ENCODE data around the gene NAP1L4.

Gene NAP1L4

DNA sequence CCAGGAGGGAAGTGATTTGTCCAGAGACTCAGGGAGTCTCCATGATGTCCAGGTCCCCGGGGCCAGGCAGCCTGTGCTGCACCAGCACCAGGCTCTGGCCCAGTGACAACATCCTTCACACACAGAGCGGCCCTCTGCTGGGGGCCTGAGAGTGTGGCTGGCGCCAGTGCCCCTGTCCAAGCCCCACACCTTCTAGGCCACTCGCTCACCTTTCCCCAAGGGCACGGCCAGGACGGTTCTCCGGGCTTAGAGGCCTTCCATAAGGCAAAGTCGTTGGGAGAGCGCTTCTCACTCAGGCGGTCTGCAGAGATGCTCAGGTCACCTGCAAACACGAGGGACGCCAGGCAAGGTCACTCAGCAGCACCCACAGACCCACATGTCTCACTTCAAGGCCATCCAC is 27.9 kb upstream of the NAP1L4 start:
- TF ChIP-seq, protein P1, sequence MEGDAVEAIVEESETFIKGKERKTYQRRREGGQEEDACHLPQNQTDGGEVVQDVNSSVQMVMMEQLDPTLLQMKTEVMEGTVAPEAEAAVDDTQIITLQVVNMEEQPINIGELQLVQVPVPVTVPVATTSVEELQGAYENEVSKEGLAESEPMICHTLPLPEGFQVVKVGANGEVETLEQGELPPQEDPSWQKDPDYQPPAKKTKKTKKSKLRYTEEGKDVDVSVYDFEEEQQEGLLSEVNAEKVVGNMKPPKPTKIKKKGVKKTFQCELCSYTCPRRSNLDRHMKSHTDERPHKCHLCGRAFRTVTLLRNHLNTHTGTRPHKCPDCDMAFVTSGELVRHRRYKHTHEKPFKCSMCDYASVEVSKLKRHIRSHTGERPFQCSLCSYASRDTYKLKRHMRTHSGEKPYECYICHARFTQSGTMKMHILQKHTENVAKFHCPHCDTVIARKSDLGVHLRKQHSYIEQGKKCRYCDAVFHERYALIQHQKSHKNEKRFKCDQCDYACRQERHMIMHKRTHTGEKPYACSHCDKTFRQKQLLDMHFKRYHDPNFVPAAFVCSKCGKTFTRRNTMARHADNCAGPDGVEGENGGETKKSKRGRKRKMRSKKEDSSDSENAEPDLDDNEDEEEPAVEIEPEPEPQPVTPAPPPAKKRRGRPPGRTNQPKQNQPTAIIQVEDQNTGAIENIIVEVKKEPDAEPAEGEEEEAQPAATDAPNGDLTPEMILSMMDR (IDR thresholded peaks at IDR 0.05; ENCODE audit: insufficient read depth, low read depth, low read length, missing control alignments): no peak
- DNase-seq (ENCODE audit: low read depth): no peak
- no peak overlapping the region for H3K4me3 ChIP-seq (ENCODE audit: low read depth, low read length)

DNA sequence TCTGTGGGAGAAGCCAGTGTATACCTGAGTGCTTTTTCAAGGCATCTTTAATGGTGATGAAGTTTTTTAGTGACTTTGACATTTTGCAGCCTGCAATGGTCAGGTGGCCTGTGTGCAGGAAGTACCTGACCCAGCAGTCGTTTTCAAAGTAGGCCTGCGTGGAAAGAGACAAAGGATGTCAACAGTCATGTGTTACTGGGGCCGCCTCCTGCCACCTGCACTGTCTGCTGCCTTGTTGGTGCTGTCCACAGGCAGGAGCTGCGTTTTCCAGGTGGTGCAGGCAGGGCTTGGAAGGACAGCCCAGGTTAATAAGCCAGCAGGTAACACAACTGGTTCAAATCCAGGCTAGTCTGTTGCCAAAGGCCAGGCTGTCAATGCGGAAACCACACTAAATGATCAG is 26.5 kb upstream of the NAP1L4 start:
- TF ChIP-seq, protein P1 (IDR thresholded peaks at IDR 0.05; ENCODE audit: insufficient read depth, low read depth, low read length, missing control alignments): no peak
- DNase-seq (ENCODE audit: low read depth): no peak
- no peak overlapping the region for H3K4me3 ChIP-seq (ENCODE audit: low read depth, low read length)

DNA sequence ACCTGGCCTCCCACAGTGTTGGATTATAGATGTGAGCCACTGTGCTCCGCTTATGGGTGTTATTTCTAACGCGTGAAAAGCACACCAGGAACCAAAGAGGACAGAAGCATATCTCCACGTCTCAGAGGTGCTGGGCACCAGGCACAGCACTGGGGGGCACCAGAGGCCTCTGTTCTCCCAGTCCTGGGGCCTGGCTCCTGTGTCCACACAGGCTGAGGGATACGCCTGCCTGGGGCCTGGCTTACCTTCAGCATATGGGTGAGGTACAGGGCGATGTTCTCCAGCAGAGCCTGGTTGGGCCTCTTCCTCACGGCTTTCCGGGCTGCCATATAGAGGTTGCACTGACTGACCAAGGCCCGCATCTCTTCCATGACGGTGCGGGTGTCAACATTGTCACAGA is 24.7 kb upstream of the NAP1L4 start:
- TF ChIP-seq, protein P1 (IDR thresholded peaks at IDR 0.05; ENCODE audit: insufficient read depth, low read depth, low read length, missing control alignments): no peak
- H3K4me3 ChIP-seq (ENCODE audit: low read depth, low read length): no peak overlapping the region
- DNase-seq (ENCODE audit: low read depth): no peak

DNA sequence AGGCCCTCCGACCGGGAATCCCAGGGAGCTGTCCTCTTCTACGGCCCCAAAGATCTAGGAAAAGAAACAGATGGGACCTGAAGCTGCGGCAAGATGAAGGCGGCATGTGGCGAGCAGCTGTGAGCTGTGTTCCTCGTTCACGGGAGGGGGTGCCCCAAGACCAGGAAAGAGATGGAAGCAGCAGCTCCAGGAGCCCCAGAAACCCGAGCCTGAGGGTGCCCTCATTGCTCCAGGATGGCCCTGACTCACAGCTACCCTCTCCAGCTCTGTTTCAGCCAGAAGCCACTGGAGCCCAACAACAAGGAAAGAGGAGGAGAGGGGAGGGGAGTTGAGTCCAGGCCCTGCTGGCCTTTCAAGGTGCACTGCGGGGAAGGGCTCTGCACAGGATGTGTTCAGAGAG is 23.7 kb upstream of the NAP1L4 start:
- TF ChIP-seq, protein P1 (IDR thresholded peaks at IDR 0.05; ENCODE audit: insufficient read depth, low read depth, low read length, missing control alignments): no peak
- no peak for DNase-seq (ENCODE audit: low read depth)
- H3K4me3 ChIP-seq (ENCODE audit: low read depth, low read length): no peak overlapping the region

DNA sequence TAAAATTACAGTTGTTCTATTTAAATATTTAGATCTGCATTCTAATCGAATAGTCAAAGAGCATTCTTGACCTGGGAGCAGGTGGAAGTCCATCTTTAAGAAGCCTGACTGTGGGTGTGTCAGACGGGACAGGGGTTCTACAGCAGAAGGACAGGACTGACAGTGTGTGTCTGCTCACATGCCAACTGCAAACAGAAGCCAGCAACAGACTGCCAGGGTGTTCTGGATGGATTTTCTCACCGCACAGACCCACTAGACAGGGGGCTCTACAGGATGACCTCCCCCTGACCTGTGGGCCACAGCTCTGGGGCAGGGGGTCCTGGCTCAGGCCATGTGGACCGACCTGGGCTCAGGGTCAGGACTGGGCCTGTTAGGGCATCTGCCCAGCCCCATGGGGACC is 22.8 kb upstream of the NAP1L4 start:
- DNase-seq (ENCODE audit: low read depth): no peak
- TF ChIP-seq, protein P1 (IDR thresholded peaks at IDR 0.05; ENCODE audit: insufficient read depth, low read depth, low read length, missing control alignments): no peak
- H3K4me3 ChIP-seq (ENCODE audit: low read depth, low read length): no peak overlapping the region

DNA sequence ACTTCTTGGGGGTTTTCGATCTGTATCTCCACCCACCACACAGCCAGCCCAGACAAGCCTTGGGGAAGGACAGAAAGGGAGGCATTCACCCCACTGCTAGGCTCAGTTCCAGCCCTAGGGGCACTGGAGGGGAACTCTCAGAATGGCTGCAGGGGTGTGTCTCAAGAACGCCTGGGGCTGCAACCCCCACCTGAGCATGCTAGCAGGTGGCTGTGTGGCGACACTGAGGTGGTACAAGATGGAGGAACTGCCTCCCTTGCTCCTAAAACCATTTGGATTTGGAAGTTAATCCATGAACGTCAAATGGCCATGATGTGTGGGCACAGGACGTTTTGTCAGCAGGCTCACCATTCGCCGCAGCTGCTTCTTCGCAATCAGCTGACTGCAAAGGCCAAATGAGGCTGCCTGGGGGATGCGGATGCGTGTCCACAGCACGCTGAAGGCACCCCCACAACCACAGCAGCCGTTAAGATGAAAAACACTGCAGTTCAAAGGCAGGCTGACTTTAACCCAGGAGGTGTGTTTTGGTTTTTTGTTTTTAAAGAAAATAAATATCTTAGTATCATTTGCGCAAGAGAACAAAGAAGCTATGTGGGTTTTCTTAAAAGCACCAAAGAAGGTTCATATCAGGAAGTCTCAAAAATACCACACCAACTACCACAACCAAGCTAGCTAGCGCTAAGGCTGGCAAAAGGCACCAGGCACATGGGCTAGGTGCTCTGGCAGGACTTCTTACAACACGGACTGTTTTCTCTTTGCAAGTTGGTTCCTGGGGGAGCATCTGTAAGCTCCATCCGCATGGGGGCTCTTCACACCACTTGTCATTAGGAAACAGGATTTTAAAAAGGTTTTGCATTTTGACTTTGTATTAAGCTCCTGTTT is 22.2 kb upstream of the NAP1L4 start:
- peak; percentile 62 for DNase-seq (ENCODE audit: low read depth)
- H3K4me3 ChIP-seq (ENCODE audit: low read depth, low read length): no peak overlapping the region

More for the DNA sequence above, 22.2 kb upstream of the NAP1L4 start:
- TF ChIP-seq, protein P1 (IDR thresholded peaks at IDR 0.05; ENCODE audit: insufficient read depth, low read depth, low read length, missing control alignments): no peak
